ENCODE data around the gene HCRT.

DNA sequence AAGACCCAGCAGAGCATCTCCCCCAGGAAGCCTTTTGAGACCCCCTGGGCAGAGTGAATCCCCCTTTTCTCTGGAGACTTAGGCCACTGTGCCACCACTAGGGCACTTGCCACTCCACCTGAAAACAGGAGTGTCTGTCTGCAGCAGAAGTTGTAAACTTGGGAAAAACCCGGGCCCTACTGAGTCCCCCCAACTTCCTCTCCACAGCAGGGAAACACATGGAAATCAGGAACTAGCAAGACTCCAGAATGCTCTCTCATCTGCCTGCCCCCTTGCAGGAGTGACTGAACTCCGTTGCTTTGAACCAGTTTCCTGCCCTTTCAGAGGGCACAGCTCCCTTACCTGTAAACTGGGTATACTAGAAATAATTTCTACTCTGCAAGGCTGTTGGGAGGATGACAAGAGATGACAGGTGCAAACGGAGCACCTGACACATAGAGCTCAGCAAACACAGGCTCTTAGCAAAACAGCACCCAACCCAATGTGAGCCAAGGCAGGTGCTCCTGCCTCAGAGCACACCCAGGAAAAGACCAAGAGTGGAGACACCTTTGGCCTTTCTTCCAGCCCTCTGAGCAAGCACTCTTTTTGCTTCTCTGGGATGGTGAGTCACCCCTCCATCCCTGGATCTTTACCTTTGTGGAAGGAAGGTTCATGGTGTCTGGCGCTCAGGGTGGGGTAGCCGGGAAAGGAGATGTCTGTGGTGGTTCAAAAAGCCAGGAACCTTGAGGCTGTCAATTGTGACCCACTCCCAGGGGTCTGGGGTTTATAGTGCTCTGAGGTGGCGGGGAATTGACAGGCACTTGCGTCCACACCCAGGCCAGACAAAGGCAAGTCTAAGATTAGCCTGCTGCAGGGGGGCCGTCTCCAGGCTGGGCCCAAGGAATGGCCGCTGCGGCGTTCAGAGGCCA, at the start of gene HCRT:
- no peak for TF ChIP-seq RAD21 (conservative IDR thresholded peaks at IDR 0.05 in 1 of 2, IDR thresholded peaks at IDR 0.05 in 1 of 2)
- no peak for TF ChIP-seq CEBPB (IDR thresholded peaks at IDR 0.05)
- no peak for TF ChIP-seq POLR2A (IDR thresholded peaks at IDR 0.05; ENCODE audit: low read length)
- TF ChIP-seq CTCF (IDR thresholded peaks at IDR 0.05), result no peak
- TF ChIP-seq FOSL2 (IDR thresholded peaks at IDR 0.05), result no peak
- TF ChIP-seq FOSL2 (CRISPR knock-in tag; IDR thresholded peaks at IDR 0.05), result peak; percentile 59
- TF ChIP-seq CBX8 (IDR thresholded peaks at IDR 0.05), result no peak
- no peak for TF ChIP-seq RCOR1 (IDR thresholded peaks at IDR 0.05; ENCODE audit: low read depth, low read length)
- TF ChIP-seq, protein P1, sequence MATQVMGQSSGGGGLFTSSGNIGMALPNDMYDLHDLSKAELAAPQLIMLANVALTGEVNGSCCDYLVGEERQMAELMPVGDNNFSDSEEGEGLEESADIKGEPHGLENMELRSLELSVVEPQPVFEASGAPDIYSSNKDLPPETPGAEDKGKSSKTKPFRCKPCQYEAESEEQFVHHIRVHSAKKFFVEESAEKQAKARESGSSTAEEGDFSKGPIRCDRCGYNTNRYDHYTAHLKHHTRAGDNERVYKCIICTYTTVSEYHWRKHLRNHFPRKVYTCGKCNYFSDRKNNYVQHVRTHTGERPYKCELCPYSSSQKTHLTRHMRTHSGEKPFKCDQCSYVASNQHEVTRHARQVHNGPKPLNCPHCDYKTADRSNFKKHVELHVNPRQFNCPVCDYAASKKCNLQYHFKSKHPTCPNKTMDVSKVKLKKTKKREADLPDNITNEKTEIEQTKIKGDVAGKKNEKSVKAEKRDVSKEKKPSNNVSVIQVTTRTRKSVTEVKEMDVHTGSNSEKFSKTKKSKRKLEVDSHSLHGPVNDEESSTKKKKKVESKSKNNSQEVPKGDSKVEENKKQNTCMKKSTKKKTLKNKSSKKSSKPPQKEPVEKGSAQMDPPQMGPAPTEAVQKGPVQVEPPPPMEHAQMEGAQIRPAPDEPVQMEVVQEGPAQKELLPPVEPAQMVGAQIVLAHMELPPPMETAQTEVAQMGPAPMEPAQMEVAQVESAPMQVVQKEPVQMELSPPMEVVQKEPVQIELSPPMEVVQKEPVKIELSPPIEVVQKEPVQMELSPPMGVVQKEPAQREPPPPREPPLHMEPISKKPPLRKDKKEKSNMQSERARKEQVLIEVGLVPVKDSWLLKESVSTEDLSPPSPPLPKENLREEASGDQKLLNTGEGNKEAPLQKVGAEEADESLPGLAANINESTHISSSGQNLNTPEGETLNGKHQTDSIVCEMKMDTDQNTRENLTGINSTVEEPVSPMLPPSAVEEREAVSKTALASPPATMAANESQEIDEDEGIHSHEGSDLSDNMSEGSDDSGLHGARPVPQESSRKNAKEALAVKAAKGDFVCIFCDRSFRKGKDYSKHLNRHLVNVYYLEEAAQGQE (IDR thresholded peaks at IDR 0.05), result no peak
- no peak for TF ChIP-seq EP300 (IDR thresholded peaks at IDR 0.05)
- no peak for TF ChIP-seq NFE2L2 (conservative IDR thresholded peaks at IDR 0.05; ENCODE audit: low read length)
- TF ChIP-seq BHLHE40 (IDR thresholded peaks at IDR 0.05; ENCODE audit: low read depth, low read length), result no peak
- TF ChIP-seq POLR2AphosphoS2 (conservative IDR thresholded peaks at IDR 0.05; ENCODE audit: low read length), result no peak
- TF ChIP-seq NR3C1 (IDR thresholded peaks at IDR 0.05), result no peak
- TF ChIP-seq, protein P2, sequence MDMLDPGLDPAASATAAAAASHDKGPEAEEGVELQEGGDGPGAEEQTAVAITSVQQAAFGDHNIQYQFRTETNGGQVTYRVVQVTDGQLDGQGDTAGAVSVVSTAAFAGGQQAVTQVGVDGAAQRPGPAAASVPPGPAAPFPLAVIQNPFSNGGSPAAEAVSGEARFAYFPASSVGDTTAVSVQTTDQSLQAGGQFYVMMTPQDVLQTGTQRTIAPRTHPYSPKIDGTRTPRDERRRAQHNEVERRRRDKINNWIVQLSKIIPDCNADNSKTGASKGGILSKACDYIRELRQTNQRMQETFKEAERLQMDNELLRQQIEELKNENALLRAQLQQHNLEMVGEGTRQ (IDR thresholded peaks at IDR 0.05), result no peak

Data from A549 (cell line).